Activated gamma-delta T cell treated with anti-CD3 and anti-CD28 coated beads, Interleukin-2, amount 50 U/mL, for 16 hours (primary cell): ENCODE data around the gene DRAXIN.

ENCODE experiments used
- DNase-seq: peaks from one replicate; pipeline ENCODE4 v3.0.0-alpha.2; 2020; ENCODE audit warnings: low read depth

Gene DRAXIN

GRCh38 chr1:11765661-11766428 is 74.3 kb downstream of the DRAXIN start:
- DNase-seq = no peak

GRCh38 chr1:11766429-11766776 is 74.9 kb downstream of the DRAXIN start:
- DNase-seq = no peak

DNA sequence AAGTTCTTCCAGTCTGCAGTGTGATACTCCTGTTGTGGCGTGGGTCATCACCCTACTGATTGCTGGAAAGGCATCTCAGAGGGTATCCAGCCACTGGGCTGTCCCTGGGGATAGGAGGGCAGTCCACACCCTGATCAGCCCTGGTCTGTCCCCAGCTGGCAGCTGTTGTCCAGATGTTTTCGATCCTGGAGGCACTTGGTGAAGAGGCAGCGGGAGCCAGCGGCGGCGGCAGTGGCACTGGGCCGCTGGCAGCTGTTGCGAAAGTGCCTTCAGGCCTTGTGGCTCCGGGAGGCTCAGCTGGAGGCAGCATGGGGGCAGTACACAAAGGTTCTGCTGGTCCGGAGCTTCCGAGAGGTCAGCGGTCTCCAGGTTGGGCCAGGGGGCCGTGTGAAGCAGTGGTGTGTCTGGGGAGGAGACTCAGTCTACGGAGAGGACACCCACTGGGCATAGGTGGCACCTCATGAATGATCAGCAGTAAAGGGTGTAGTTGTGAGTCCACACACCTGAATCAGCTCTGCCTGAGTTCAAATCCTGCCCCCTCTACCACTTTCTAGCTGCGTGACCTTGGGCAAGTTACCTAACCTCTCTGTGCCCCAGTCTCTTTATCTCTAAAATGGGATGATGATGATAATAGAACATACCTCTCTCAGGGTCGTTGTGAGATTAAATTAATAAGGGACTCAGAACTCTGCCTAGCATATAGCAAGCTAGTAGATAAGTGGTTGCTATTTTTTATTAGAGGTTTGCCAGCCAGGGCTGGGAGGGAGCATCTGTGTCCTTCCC is 76.6 kb downstream of the DRAXIN start:
- DNase-seq = no peak

DNA sequence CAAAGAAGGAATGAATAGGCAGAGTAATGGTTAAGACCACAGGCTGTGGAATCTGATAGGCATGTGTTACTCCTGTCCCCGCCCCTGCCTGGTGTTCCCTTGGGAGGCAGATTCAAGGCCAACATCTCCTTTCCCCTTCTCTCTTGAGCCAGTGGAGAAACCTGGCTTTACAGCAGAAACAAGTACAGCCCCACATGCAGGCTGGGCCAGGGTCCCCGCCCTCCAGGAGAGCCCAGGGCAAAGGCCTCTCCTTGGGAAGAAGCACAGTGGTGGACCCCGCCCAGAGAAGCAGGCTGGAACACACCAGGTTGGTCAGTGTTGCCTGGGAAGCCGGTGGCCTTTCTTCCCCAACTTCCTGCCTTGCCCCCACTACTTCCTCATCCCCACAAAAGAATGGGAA is 77.3 kb downstream of the DRAXIN start:
- no peak for DNase-seq

GRCh38 chr1:11769274-11769673 is 77.8 kb downstream of the DRAXIN start:
- DNase-seq = no peak

DNA sequence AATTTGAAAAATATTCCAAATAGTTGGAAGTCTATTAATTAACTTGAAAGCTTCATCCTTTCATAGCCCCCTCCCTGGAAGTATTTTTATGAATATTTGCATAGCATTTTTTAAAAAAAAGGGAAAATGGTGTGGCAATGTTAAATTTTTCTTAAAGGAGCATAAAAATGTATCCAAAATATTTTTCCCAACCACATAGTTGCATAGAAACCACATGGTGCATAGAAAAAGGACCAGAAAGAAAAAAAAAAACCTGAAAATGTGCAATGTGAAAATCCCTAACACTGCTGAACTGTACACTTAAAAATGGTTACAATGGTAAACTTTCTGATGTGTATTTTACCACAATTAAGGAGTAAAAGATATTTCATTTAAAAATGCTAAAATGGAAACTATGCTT is 78.5 kb downstream of the DRAXIN start:
- DNase-seq = no peak

DNA sequence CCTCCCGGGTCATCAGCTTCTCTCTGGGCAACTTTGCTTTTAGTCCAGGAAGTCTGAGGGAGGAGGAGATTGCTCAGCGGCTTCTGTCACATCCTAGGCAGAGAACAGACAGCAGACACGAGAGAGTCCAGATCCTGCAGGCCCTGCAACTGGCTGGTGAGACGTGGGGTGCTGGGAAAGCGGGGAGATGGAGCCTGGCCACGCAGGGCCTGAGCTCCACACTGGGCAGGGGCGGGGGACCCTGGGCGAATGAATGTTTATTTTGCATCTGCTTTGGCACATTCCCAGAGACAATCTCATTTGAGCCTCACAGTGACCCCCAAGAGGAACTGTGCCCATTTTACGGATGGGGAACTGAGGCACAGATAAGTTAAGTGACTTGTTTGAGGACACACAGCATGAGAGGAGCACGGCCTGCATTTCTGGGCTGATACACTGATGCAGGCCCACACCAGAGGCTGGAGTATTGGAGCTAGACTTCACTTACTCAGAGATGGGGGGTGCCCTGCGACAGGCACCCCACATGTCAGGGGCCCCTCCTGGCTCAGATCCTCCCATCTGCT is 80.1 kb downstream of the DRAXIN start:
- no peak for DNase-seq

DNA sequence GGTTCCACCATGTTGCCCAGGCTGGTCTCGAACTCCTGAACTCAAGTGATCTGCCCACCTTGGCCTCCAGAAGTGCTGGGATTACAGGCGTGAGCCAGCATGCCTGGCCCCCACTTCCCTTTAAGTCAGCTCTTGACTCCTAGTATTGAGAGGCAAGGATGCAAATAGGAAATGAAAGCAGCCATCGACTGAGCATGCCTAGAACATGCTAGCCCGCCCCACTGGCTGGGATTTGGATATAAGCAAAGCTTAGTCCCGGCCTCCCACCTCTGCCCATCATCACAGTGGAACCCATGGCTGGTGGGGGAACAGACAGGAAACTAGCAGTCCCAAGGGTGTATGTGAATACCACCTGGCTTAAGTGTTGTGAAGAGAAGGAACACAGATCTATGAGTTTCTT is 80.9 kb downstream of the DRAXIN start:
- no peak for DNase-seq

DNA sequence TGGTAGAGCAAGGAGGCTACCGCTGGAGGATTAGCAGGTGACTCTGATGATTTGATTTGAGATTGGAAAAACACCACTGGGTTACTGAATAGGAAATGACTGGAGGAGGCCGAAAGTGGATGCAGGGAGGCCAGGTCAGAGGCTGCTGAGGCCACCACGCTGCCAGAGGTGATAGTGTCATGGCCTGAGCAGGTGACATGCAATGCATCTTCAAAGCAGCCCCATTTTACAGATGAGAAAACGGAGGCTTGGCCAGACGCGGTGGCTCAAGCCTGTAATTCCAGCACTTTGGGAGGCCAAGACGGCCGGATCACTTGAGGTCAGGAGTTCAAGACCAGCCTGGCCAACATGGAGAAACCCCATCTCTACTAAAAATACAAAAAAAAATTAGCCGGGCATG is 83.2 kb downstream of the DRAXIN start:
- no peak for DNase-seq
